GM18511 (cell line): ENCODE measurements around the gene MED1.
A peak's percentile ranks its signal among the peaks of the same experiment; 100 is the strongest.
"Not testable (repeated sequence)": the region's sequence is repeated elsewhere in the genome, so short reads cannot be mapped to it uniquely, and the experiment has no call there.

Experiments
- ATAC-seq: cut with Tn5 transposase; IDR thresholded peaks from one replicate; pipeline ENCODE4 v1.9.1; 2021; ENCODE audit warnings: mild to moderate bottlenecking, moderate library complexity; ENCODE audit not compliant: unreplicated experiment

Gene MED1

GRCh38 chr17:39443326-39443725 lies 7.7 kb downstream of the MED1 start:
- no peak for ATAC-seq

- ATAC-seq, result not testable (repeated sequence)
These were observed 11.2 kb downstream of the MED1 start for GRCh38 chr17:39439868-39440267.

- ATAC-seq, result no peak
These were observed 21.5 kb downstream of the MED1 start for GRCh38 chr17:39429600-39429999.

- ATAC-seq, result no peak
These were observed 34.9 kb downstream of the MED1 start for GRCh38 chr17:39416141-39416540.

- no peak for ATAC-seq
These were observed 40.8 kb downstream of the MED1 start for GRCh38 chr17:39410279-39410678.

GRCh38 chr17:39408360-39408759 lies 42.7 kb downstream of the MED1 start:
- ATAC-seq, result no peak

- ATAC-seq, result no peak
These were observed 44.1 kb downstream of the MED1 start for GRCh38 chr17:39406951-39407350.

GRCh38 chr17:39405436-39405835 lies 45.6 kb downstream of the MED1 start:
- ATAC-seq, result no peak

- ATAC-seq, result no peak
These were observed 46.3 kb downstream of the MED1 start for GRCh38 chr17:39404542-39405378.

- no peak for ATAC-seq
These were observed 48.0 kb downstream of the MED1 start for GRCh38 chr17:39402890-39403605.

- ATAC-seq, result peak; percentile 66
These were observed 48.7 kb downstream of the MED1 start for GRCh38 chr17:39402244-39402889.

GRCh38 chr17:39401412-39402243 lies 49.4 kb downstream of the MED1 start, which contains the start of gene FBXL20:
FBXL20 (minus strand) TSS chr17:39401626; CDS start chr17:39401402, 224 bp downstream.
- ATAC-seq, result peak; percentile 73

- peak; percentile 16 for ATAC-seq
These were observed 50.3 kb downstream of the MED1 start for GRCh38 chr17:39400547-39401411.

GRCh38 chr17:39399791-39400190 lies 51.3 kb downstream of the MED1 start:
- ATAC-seq, result no peak

- no peak for ATAC-seq
These were observed 57.3 kb downstream of the MED1 start for GRCh38 chr17:39393736-39394135.

GRCh38 chr17:39391448-39391847 lies 59.6 kb downstream of the MED1 start:
- ATAC-seq, result no peak

GRCh38 chr17:39385040-39385439 lies 66.0 kb downstream of the MED1 start:
- no peak for ATAC-seq

GRCh38 chr17:39380144-39380543 lies 70.9 kb downstream of the MED1 start:
- no peak for ATAC-seq

- no peak for ATAC-seq
These were observed 74.6 kb downstream of the MED1 start for GRCh38 chr17:39376434-39376833.

- ATAC-seq, result not testable (repeated sequence)
These were observed 83.3 kb downstream of the MED1 start for GRCh38 chr17:39367805-39368204.
